ENCODE measurements around the gene HEXD. TPM values are rescaled to one million over a fixed set of nuclear protein-coding genes. Genes with fewer than 3 reads are reported as not detected.

HEXD gene
- total RNA-seq, 1 experiment from 2014 or later: 29.5 TPM

GRCh38 chr17:82370471-82371332, 47.4 kb upstream of the HEXD start:
- peaks cover 16% of the 10 kb centered on the region for H3K4me1 Mint-ChIP-seq (ENCODE audit: low read depth, unreplicated experiment)

GRCh38 chr17:82371333-82372248, 46.6 kb upstream of the HEXD start, which contains the start of gene UTS2R:
Gene UTS2R (plus strand): TSS chr17:82371765. CDS start chr17:82374325, 2,560 bp downstream.
- Mint-ChIP-seq H3K9me3 (ENCODE audit: unreplicated experiment) (no peaks in the 10 kb centered on the region), H3K27ac (ENCODE audit: unreplicated experiment) (peak within 1 kb of the TSS; percentile 39), H3K27me3 (ENCODE audit: insufficient read depth, unreplicated experiment) (no peaks in the 10 kb centered on the region), H3K4me1 (ENCODE audit: low read depth, unreplicated experiment) (peaks cover 16% of the 10 kb centered on the region), H3K36me3 (ENCODE audit: insufficient read depth, unreplicated experiment) (peaks cover 8% of the 10 kb centered on the region), H3K4me3 (ENCODE audit: unreplicated experiment) (peak within 1 kb of the TSS; percentile 12)
- Histone ChIP-seq H3K36me3 (ENCODE audit: control insufficient read depth, insufficient read depth, low read length) (no peaks in the 10 kb centered on the region), H3K9me3 (no peaks in the 10 kb centered on the region), H3K4me1 (peaks cover 19% of the 10 kb centered on the region), H3K27me3 (replicated peaks; ENCODE audit: control insufficient read depth, insufficient read depth, low read length) (no peaks in the 10 kb centered on the region), H3K4me3 (ENCODE audit: low read depth, low read length) (no peak within 1 kb of the TSS)
- ChIA-PET CTCF (no interaction called here), POLR2A (no interaction called here)
- no peak for TF ChIP-seq CTCF (IDR thresholded peaks at IDR 0.05; ENCODE audit: insufficient read depth in 1 of 2, low read depth in 1 of 2, low read length in 1 of 2, severe bottlenecking in 1 of 2, unreplicated experiment in 1 of 2)
- intact Hi-C loops (cut with micrococcal nuclease; ENCODE audit: unreplicated experiment): no loop called here
- no peak for DNase-seq
- BruUV-seq (replicated peaks): no TSS peak

More at GRCh38 chr17:82370471-82371332, 47.4 kb upstream of the HEXD start:
- intact Hi-C loops (cut with micrococcal nuclease; ENCODE audit: unreplicated experiment): no loop called here
- Mint-ChIP-seq H3K27me3 (ENCODE audit: insufficient read depth, unreplicated experiment) (no peaks in the 10 kb centered on the region), H3K9me3 (ENCODE audit: unreplicated experiment) (no peaks in the 10 kb centered on the region), H3K36me3 (ENCODE audit: insufficient read depth, unreplicated experiment) (peaks cover 8% of the 10 kb centered on the region), H3K27ac (ENCODE audit: unreplicated experiment) (peak overlapping the region; percentile 39), H3K4me3 (ENCODE audit: unreplicated experiment) (peak overlapping the region; percentile 12)
- Histone ChIP-seq H3K9me3 (no peaks in the 10 kb centered on the region), H3K36me3 (ENCODE audit: control insufficient read depth, insufficient read depth, low read length) (no peaks in the 10 kb centered on the region), H3K4me1 (peaks cover 20% of the 10 kb centered on the region), H3K4me3 (ENCODE audit: low read depth, low read length) (no peak overlapping the region), H3K27me3 (replicated peaks; ENCODE audit: control insufficient read depth, insufficient read depth, low read length) (no peaks in the 10 kb centered on the region)
- no TSS peak for BruUV-seq (replicated peaks)
- CTCF ChIA-PET: interaction anchor here (0.6 kb wide), 1 partner anchor 183 kb away, joined by 5 read pairs; no protein-coding TSS in a partner anchor
- no peak for TF ChIP-seq CTCF (IDR thresholded peaks at IDR 0.05; ENCODE audit: insufficient read depth in 1 of 2, low read depth in 1 of 2, low read length in 1 of 2, severe bottlenecking in 1 of 2, unreplicated experiment in 1 of 2)
- POLR2A ChIA-PET: no interaction called here
- DNase-seq: no peak
